OCI-LY1 (cell line): ENCODE data around the gene SPSB1.
A peak's percentile ranks its signal among the peaks of the same experiment; 100 is the strongest.

Source experiments
- EZH2 ChIP-seq: fragments of 200-600 bp; sonication (generic), shearing (Covaris generic); IDR thresholded peaks from 2 replicates; pipeline ENCODE4 v1.8.0; 2017; ENCODE audit warnings: borderline replicate concordance, mixed run types, mild to moderate bottlenecking, antibody characterized with exemption, low read length, moderate library complexity, mixed read lengths
- TF ChIP-seq, protein P1 (sequence below): fragments of 200-600 bp; sonication (generic), shearing (Covaris generic); IDR thresholded peaks from 2 replicates; pipeline ENCODE4 v1.5.1; 2017; ENCODE audit warnings: mild to moderate bottlenecking, antibody characterized with exemption, low read length, moderate library complexity, mixed read lengths

- TF ChIP-seq, protein P1, sequence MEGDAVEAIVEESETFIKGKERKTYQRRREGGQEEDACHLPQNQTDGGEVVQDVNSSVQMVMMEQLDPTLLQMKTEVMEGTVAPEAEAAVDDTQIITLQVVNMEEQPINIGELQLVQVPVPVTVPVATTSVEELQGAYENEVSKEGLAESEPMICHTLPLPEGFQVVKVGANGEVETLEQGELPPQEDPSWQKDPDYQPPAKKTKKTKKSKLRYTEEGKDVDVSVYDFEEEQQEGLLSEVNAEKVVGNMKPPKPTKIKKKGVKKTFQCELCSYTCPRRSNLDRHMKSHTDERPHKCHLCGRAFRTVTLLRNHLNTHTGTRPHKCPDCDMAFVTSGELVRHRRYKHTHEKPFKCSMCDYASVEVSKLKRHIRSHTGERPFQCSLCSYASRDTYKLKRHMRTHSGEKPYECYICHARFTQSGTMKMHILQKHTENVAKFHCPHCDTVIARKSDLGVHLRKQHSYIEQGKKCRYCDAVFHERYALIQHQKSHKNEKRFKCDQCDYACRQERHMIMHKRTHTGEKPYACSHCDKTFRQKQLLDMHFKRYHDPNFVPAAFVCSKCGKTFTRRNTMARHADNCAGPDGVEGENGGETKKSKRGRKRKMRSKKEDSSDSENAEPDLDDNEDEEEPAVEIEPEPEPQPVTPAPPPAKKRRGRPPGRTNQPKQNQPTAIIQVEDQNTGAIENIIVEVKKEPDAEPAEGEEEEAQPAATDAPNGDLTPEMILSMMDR = peak; percentile 64
- TF ChIP-seq EZH2 = no peak
Observed at GRCh38 chr1:9249534-9250410, 42.9 kb upstream of the SPSB1 start.
